Mesendoderm (in vitro differentiated cells): ENCODE measurements around the gene RNF214.

Experiments
- DNase-seq: peaks from one replicate; pipeline ENCODE4 v3.0.0; 2013
- H2AK5ac ChIP-seq: 2 replicates; pipeline ENCODE4 v1.6.1; 2013; ENCODE audit warnings: low read length, inconsistent platforms
- H2BK120ac ChIP-seq: 2 replicates; pipeline ENCODE4 v1.6.1; 2013; ENCODE audit warnings: low read depth, mild to moderate bottlenecking, low read length, moderate library complexity, mixed read lengths
- H2BK15ac ChIP-seq: replicated peaks from 2 replicates; pipeline ENCODE4 v1.6.1; 2013; ENCODE audit warnings: low read depth, mild to moderate bottlenecking, moderate library complexity
- H2BK5ac ChIP-seq: 2 replicates; pipeline ENCODE4 v1.6.1; 2013; ENCODE audit warnings: low read length, inconsistent platforms
- H3K18ac ChIP-seq: 2 replicates; pipeline ENCODE4 v1.6.1; 2013; ENCODE audit warnings: mild to moderate bottlenecking, low read length, mixed read lengths
- H3K23ac ChIP-seq: one replicate; pipeline ENCODE4 v1.6.1; 2013; ENCODE audit warnings: low read length
- H3K27ac ChIP-seq: 2 replicates; pipeline ENCODE4 v1.5.1; 2013; ENCODE audit warnings: low read depth, mild to moderate bottlenecking, inconsistent platforms, low read length, moderate library complexity
- H3K27me3 ChIP-seq: 2 replicates; pipeline ENCODE4 v1.6.1; 2013; ENCODE audit warnings: low read length, control low read depth, mild to moderate bottlenecking, inconsistent platforms; ENCODE audit not compliant: insufficient read depth, poor library complexity
- H3K36me3 ChIP-seq: 2 replicates; pipeline ENCODE4 v1.6.1; 2013; ENCODE audit warnings: low read length, inconsistent platforms; ENCODE audit not compliant: control insufficient read depth, insufficient read depth
- H3K4ac ChIP-seq: one replicate; pipeline ENCODE4 v1.6.1; 2013; ENCODE audit warnings: low read depth, mild to moderate bottlenecking, low read length, moderate library complexity
- H3K4me1 ChIP-seq: 2 replicates; pipeline ENCODE4 v1.6.1; 2013; ENCODE audit warnings: low read depth, low read length, inconsistent platforms; ENCODE audit not compliant: control insufficient read depth
- H3K4me2 ChIP-seq: 2 replicates; pipeline ENCODE4 v1.6.1; 2013; ENCODE audit warnings: low read length
- H3K4me3 ChIP-seq: 2 replicates; pipeline ENCODE4 v1.5.1; 2013; ENCODE audit warnings: mild to moderate bottlenecking, low read length
- H3K56ac ChIP-seq: one replicate; pipeline ENCODE4 v1.6.1; 2013; ENCODE audit warnings: low read length
- H3K79me1 ChIP-seq: 2 replicates; pipeline ENCODE4 v1.6.1; 2013; ENCODE audit warnings: low read length, inconsistent platforms
- H3K79me2 ChIP-seq: 2 replicates; pipeline ENCODE4 v1.6.1; 2013; ENCODE audit warnings: mild to moderate bottlenecking, low read length; ENCODE audit not compliant: control insufficient read depth, insufficient read depth
- H3K9ac ChIP-seq: 2 replicates; pipeline ENCODE4 v1.6.1; 2013; ENCODE audit warnings: low read length, inconsistent platforms
- H4K5ac ChIP-seq: one replicate; pipeline ENCODE4 v1.6.1; 2013; ENCODE audit warnings: low read length
- H4K8ac ChIP-seq: one replicate; pipeline ENCODE4 v1.6.1; 2013; ENCODE audit warnings: low read depth, mild to moderate bottlenecking, control low read depth, low read length, moderate library complexity
- WGBS: extraction: QIAGEN DNeasy Blood & Tissue Kit; methylation state at CpG from one replicate; pipeline ENCODE4 v1.1.7; 2013; ENCODE audit warnings: low lambda C conversion rate, missing lambda C conversion rate; ENCODE audit not compliant: insufficient coverage; ENCODE audit errors: extremely low coverage; 5-methylcytosine and 5-hydroxymethylcytosine counted together

RNF214 gene

GRCh38 chr11:117313828-117314768, 81.6 kb downstream of the RNF214 start:
- H3K27ac ChIP-seq: no peak overlapping the region
- no peaks in the 10 kb centered on the region for H3K79me1 ChIP-seq
- no peaks in the 10 kb centered on the region for H3K27me3 ChIP-seq
- no peak overlapping the region for H4K8ac ChIP-seq
- peak overlapping the region; percentile 67 for H3K9ac ChIP-seq
- no peak overlapping the region for H2BK15ac ChIP-seq
- no peak overlapping the region for H2BK120ac ChIP-seq
- peak overlapping the region; percentile 53 for H2AK5ac ChIP-seq
- WGBS: no CpG with 5 or more reads among the region's 14 CpGs
- H3K4ac ChIP-seq: no peak overlapping the region
- H3K18ac ChIP-seq: no peak overlapping the region
- H3K4me3 ChIP-seq: no peak overlapping the region
- H3K36me3 ChIP-seq: no peaks in the 10 kb centered on the region
- H3K4me1 ChIP-seq: peaks cover 8% of the 10 kb centered on the region
- H2BK5ac ChIP-seq: peak overlapping the region; percentile 52
- peak overlapping the region; percentile 3 for H3K23ac ChIP-seq
- peak overlapping the region; percentile 27 for H3K4me2 ChIP-seq
- DNase-seq: no peak
- H4K5ac ChIP-seq: no peak overlapping the region
- H3K79me2 ChIP-seq: no peaks in the 10 kb centered on the region
- peak overlapping the region; percentile 86 for H3K56ac ChIP-seq

DNA sequence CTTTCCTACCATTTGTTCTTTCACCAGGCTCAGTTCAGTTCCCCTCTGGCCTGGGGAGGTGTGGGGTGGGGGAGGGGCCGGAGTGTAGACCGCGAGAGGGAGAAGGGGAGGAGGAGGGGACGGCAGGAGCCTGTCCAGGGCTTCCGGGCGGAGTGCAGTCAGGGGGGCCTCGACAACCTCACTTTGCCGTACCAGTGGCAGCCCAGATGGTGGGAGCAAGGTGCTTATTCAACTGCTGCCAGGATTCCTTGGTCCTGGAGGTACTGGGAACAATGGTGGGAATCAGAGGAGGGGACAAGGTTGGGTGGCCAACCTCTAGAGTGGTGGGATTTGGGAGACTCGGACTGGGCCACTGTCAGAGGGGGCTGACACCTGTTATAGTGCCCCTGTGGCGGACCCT, 82.4 kb downstream of the RNF214 start:
- Histone ChIP-seq H3K79me2 (no peaks in the 10 kb centered on the region), H4K8ac (no peak overlapping the region), H3K56ac (peak overlapping the region; percentile 86), H3K23ac (no peak overlapping the region), H3K79me1 (no peaks in the 10 kb centered on the region), H3K4me1 (peaks cover 8% of the 10 kb centered on the region), H3K27me3 (no peaks in the 10 kb centered on the region), H2BK5ac (no peak overlapping the region), H2AK5ac (no peak overlapping the region), H3K18ac (no peak overlapping the region), H2BK120ac (no peak overlapping the region), H2BK15ac (no peak overlapping the region), H3K36me3 (no peaks in the 10 kb centered on the region), H3K4ac (no peak overlapping the region), H3K27ac (no peak overlapping the region), H3K9ac (peak overlapping the region; percentile 79), H3K4me3 (peak overlapping the region; percentile 12), H4K5ac (no peak overlapping the region), H3K4me2 (peak overlapping the region; percentile 89)
- WGBS: no CpG with 5 or more reads among the region's 10 CpGs
- peak; percentile 47 for DNase-seq

DNA sequence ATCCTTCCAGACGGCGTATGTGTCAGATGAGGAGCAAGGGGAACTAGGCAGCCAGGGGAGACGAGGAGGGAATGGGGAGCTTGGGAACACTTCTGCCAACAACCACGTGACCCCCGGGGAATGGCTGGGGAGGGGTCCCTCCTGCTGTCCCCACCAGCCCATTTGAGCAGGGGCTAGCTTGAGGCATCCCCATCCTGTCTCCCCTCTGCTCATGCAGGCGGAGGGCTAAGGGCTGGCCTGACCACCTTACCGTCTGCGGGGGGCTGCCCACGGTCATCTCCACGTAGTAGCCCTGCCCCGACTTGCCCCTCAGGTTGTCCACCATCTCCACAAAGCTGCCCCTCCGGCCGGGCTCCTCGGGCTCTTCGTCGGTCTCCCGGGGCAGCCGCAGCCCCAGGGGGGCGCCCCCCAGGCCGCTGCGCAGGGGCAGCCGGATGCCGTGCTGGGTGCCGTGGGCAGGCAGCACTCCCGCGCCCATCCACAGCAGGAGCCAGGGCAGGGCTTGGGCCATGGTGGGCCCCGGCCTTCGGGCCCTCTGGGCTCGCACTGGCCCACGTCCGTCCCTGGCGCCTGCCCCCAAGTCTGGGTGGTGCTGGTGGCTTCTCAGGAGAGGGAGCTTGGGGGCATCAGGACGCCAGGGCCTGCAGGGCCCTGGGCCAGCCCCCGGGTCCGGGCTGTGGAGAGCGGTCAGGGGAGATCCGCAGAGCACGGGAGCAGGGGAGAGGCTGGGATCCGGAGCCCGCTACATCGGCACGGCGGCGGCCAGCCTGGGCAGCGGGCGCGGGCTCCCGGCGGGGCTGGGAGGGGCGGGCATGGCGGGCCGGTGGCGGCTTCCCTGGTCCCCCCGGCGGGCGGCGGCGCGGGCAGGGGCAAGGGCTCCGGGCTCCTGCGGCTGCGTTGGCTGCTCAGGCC, 83.1 kb downstream of the RNF214 start:
- Histone ChIP-seq H3K4ac (peak overlapping the region; percentile 41), H3K79me2 (no peaks in the 10 kb centered on the region), H2BK5ac (no peak overlapping the region), H2BK120ac (no peak overlapping the region), H3K4me2 (peak overlapping the region; percentile 89), H2AK5ac (no peak overlapping the region), H3K9ac (peak overlapping the region; percentile 79), H3K56ac (peak overlapping the region; percentile 86), H3K4me1 (peaks cover 8% of the 10 kb centered on the region), H4K5ac (no peak overlapping the region), H3K27ac (no peak overlapping the region), H3K18ac (peak overlapping the region; percentile 19), H3K23ac (peak overlapping the region; percentile 57), H3K79me1 (no peaks in the 10 kb centered on the region), H3K36me3 (no peaks in the 10 kb centered on the region), H3K27me3 (no peaks in the 10 kb centered on the region), H3K4me3 (peak overlapping the region; percentile 57), H4K8ac (no peak overlapping the region), H2BK15ac (no peak overlapping the region)
- no peak for DNase-seq
- no CpG with 5 or more reads among the region's 62 CpGs for WGBS

DNA sequence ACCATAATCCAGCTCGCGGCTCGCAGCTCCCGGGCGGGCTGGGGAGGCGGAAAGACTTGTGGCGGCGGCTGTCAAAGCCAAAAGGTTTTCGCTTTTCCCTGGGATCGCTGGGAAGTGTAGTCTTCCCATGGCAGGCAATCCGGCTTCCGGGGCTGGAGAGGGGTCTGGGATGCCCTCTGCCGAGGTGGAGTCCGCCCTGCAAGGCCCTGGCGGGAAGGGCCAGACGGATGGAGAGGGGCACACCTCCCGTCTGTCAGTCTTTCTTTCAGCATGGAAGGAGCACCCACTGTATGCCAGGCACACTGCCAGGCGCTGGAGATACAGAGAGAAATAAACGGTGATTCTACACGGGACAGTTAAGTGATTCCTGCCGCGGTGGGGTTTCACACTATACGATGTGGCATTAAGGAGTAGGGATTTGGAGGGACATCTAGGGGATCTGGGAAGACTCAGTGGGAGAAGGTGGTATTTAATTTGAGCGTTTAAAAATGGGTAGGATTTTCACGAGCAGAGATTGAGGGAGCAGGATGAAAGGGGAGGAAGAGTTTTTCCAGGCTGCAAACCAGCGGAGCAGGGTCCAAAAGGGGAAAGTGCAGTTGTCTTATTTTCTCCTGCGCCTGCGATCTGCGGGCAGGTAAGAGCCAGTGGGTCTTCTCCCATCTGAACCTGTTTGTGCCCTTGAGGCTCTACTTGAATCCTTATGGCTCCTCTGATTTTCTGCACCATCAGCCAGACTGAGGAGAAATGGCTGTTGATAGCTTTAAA, 83.9 kb downstream of the RNF214 start, which contains the start of gene BACE1:
TSS of gene BACE1 (minus strand) at position 60 of the 765 bp plus-strand sequence. CDS start 461 bp downstream, outside the sequence.
- Histone ChIP-seq H3K9ac (peak within 1 kb of the TSS; percentile 79), H3K4me2 (peak within 1 kb of the TSS; percentile 89), H3K27ac (no peak within 1 kb of the TSS), H3K56ac (peak within 1 kb of the TSS; percentile 88), H2BK120ac (no peak within 1 kb of the TSS), H4K8ac (no peak within 1 kb of the TSS), H3K4me1 (peaks cover 8% of the 10 kb centered on the region), H2AK5ac (no peak within 1 kb of the TSS), H3K4ac (peak within 1 kb of the TSS; percentile 41), H2BK15ac (no peak within 1 kb of the TSS), H4K5ac (no peak within 1 kb of the TSS), H3K18ac (peak within 1 kb of the TSS; percentile 19), H3K79me1 (no peaks in the 10 kb centered on the region), H2BK5ac (no peak within 1 kb of the TSS), H3K36me3 (no peaks in the 10 kb centered on the region), H3K4me3 (peak within 1 kb of the TSS; percentile 57), H3K27me3 (no peaks in the 10 kb centered on the region), H3K23ac (peak within 1 kb of the TSS; percentile 57), H3K79me2 (no peaks in the 10 kb centered on the region)
- no CpG with 5 or more reads among the region's 29 CpGs for WGBS
- DNase-seq: peak; percentile 96

DNA sequence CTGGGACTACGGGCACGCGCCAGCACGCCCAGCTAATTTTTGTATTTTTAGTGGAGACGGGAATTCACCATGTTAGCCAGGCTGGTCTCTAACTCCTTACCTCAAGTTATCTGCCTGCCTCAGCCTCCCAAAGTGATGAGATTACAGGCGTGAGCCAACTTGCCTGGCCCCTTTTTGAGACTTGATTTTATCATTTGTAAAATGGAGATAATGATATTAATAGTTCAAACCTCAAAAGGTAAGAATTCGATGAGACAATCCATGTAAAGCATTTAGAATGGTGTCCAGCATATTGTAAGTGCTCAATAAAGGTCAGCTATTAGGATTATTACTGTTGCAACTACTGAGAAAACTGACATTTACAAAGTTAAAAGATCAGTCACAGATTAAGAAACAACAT, 86.3 kb downstream of the RNF214 start:
- Histone ChIP-seq H3K27ac (no peak overlapping the region), H3K27me3 (no peaks in the 10 kb centered on the region), H4K8ac (no peak overlapping the region), H3K4ac (no peak overlapping the region), H3K79me1 (no peaks in the 10 kb centered on the region), H2BK5ac (no peak overlapping the region), H3K18ac (no peak overlapping the region), H2BK120ac (no peak overlapping the region), H3K56ac (no peak overlapping the region), H2BK15ac (no peak overlapping the region), H3K79me2 (no peaks in the 10 kb centered on the region), H3K4me1 (peaks cover 8% of the 10 kb centered on the region), H3K9ac (no peak overlapping the region), H2AK5ac (no peak overlapping the region), H3K4me2 (no peak overlapping the region), H3K4me3 (no peak overlapping the region), H4K5ac (no peak overlapping the region), H3K36me3 (no peaks in the 10 kb centered on the region), H3K23ac (no peak overlapping the region)
- no CpG with 5 or more reads among the region's 7 CpGs for WGBS
- DNase-seq: no peak
